Kidney tubule cell (primary cell): Measurements from ENCODE around the gene CHRNG.
"Not testable (repeated sequence)": the region's sequence is repeated elsewhere in the genome, so short reads cannot be mapped to it uniquely, and the experiment has no call there.

ENCODE experiments used
- DNase-seq: peaks from one replicate; pipeline ENCODE4 v3.0.0-alpha.2; 2018; ENCODE audit warnings: low spot score

Gene CHRNG

DNA sequence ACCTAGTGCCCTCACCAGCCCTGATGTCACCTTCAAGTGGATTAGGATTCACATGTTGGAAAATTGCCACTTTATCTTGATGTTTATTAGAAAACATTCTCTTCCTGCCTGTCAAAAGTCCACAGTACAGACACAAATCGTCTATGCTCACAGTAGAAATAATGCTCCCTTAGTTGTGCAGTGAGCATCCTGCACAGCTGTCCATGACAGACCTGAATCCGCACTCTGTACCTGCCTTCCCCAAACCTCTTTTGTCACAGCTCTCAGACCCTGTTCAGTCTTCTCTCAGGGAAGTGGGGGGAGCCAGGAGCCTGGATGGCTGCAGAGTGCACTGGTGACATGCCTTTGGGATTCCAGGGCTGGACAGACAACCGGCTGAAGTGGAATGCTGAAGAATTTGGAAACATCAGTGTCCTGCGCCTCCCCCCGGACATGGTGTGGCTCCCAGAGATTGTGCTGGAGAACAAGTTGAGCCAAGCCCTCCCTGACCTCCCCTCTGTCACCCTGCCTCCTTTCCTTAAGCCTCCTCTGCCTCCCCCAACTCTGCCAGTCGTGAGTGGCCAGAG is 11.5 kb upstream of the CHRNG start:
- no peak for DNase-seq

DNA sequence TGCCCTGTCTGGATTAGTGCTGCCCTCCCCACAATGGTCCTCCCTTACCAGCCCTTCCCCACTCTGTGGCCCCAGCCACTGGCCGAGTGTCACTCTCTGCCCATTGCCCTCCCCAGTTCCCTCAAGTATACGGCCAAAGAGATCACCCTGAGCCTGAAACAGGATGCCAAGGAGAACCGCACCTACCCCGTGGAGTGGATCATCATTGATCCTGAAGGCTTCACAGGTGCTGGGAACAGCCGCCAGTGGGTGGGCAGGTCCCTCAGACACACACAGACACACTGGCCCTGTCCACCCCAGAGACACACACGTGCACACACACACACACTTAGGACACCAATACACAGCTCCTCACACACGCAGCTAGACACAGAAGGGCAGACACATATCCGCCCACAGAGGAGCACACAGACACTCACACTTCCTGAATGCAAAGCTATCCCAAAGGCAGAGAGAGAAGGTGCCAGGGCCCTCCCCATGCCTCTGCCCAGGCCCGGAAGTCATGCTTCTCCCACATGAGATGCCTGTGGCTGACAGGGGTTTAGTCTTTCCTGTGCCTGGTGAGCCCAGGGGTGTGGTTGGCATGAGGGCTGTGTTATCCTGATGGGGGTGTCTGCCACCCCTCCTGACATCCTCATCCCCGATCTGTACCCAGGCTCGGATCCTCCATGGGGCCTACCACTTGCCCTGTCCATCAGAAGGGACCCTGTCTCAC is 10.6 kb upstream of the CHRNG start:
- DNase-seq, result no peak

DNA sequence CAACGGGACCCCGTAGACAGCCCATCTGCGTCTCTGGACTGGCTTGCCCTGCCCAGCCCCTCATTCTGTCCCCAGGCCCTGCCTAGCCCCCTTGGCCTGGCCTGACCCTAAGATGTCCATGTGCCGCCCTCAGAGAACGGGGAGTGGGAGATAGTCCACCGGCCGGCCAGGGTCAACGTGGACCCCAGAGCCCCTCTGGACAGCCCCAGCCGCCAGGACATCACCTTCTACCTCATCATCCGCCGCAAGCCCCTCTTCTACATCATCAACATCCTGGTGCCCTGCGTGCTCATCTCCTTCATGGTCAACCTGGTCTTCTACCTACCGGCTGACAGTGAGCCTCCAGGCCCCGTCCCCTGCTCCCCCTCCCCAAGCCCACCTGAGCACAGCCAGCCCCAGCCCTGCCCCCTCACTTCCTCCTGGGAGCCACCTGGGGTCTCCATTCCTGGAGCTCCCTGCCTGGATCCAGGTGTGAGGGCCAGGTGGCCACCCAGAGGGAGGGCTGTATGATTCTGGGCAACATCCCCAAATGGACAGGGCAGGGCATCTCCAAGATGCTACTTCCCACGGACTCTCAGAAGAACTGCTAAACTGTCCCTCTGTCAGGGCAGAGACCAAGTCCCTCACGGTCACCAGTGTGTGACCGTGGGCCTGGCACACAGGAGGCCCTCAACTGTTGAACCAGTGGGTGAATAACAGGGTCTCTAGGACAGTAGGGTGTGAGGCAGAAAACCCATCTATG is 9.5 kb upstream of the CHRNG start:
- DNase-seq, result no peak

DNA sequence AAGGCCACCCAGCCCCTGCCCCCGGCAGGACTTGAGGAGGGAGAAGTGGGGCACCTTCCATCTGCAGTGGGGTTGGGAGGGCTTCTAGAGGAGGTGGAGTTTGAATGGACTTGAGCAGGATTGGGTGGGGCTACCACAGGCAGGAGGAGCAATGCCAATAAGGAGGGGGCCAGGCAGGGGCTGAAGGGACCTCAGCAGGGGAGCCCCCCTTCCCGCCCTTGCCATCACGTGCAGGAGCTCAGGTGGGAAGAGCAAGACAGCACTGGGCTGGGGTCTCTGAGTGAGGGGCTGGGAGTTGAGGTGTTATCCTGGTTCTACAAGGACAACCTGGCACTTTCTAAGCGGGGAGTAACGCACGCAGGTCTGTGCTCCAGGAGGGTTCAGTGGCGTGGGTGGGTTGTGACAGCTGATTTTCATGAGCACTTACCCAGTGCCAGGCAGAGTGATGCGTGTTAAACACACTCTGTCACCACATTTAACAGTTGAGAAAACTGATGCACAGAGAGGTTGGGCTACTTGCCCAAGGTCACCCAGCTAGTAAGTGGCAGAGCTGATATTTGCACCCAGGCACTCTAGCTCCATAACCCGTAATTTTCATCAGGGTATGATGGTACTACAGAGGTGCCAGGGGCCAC is 8.7 kb upstream of the CHRNG start:
- no peak for DNase-seq

DNA sequence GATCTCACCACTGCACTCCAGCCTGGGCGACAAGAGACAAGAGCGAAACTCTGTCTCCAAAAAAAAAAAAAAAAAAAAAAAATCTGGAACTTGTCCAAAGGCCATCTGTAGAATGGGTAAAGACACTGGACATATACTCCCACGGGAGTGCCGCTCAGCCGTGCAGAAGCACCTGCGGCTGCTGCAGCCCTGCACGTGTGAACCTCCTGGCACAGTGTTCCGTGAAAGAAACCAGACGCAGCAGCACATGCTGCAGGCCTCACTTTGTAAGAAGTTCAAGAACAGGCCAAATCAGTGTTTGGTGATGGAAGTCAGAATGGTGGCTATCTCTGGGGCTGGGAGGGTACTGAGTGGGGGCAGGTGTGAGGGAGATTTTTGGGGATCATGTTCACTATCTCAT is 7.1 kb upstream of the CHRNG start:
- no peak for DNase-seq

DNA sequence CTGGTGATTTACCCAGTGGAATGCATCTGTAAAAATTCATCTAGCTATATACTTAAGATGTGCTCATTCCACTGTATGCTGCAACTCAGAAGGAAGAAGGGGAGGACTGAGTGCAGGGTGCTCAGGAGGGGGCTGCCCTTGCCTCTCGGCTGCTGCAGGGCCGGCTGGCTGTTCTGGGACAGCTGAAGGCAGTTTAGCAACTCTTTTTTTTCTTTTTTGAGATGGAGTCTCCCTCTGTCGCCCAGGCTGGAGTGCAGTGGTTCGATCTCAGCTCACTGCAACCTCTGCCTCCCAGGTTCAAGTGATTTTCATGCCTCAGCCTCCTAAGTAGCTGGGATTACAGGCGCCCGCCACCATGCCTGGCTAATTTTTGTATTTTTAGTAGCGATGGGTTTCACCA is 6.7 kb upstream of the CHRNG start:
- not testable (repeated sequence) for DNase-seq

DNA sequence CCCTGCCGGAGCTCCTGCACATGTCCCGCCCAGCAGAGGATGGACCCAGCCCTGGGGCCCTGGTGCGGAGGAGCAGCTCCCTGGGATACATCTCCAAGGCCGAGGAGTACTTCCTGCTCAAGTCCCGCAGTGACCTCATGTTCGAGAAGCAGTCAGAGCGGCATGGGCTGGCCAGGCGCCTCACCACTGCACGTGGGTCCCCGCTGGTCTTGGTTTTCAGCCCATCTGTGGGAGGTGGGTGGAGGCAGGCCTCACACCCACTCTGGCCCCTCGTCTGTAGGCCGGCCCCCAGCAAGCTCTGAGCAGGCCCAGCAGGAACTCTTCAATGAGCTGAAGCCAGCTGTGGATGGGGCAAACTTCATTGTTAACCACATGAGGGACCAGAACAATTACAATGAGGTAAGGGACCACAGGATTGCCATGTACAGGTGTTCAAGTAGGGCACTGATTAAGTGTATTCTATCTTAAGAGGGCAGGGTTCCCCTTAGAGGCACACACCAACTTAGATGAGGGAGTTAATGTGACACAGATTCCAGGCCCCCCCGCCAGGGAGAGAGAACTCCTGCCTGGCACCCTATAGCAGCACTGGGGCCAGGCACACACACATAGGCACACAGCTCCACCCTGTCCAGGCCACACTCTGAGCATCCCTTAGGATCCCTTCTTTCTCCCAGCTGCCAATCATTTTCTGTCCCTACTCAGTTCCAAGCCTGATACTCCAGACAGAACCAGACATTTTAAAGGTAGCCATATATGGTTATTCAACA is 5.4 kb upstream of the CHRNG start:
- no peak for DNase-seq

DNA sequence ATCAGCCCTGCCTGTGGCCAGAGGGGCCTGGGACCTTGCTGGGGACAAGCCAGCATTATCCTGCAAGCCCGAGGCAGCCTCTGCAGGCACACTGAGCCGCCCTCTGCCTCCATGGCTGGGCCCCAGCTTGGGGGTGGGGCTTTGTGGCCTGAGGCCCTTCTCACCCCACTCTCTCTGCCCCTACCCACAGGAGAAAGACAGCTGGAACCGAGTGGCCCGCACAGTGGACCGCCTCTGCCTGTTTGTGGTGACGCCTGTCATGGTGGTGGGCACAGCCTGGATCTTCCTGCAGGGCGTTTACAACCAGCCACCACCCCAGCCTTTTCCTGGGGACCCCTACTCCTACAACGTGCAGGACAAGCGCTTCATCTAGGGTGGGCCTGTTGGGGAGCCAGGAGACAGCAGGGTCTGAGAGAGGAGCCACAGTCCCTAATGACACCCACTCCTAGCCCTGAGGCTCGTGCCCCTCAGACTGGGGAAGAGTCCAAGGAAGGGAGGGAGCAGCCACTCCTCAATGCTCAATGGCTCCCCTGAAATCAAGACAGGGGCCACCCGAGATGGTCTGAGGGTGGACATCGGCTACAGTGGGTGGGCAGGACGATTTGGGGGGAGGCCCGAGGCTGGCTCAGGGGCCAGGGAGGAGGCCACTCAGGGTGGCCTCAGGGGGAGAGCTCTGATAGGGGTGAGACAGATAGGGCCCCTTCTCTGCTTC is 4.4 kb upstream of the CHRNG start:
- DNase-seq, result no peak

DNA sequence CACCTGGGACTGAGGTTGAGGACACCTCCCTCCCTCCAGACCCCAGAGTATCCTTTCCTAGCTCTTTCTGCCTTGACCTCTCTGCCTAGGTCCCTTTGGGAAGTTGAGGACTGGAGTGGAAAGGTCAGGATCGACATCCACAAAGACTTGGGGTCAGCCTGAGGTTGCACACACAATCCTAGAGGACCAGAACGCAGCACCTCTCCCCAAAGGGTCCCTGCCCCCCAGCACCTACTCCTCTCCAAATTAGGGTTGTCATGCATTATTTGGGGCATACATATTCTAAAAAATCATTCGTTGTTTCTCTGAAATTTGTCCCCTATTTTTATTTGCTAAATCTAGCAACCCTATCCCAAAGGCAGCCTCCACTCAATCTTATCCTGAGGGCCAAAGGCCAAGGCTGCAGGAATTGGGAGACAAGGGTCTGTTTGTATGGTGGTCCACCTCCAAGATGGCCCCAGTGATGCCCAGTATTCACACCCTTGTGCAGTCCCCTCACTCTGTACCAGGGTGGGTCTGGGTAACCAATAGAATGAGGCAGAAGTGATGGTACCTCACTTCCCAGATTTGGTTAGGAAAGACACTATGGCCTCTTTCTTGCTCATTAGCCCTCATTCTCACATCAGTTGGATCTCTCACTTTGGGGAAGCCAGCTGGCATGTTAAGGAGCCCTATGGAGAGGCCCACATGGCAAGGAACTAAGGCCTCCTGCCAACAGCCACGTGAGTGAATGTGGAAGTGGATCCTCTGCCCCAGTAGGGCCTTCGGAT is 3.5 kb upstream of the CHRNG start:
- no peak for DNase-seq

DNA sequence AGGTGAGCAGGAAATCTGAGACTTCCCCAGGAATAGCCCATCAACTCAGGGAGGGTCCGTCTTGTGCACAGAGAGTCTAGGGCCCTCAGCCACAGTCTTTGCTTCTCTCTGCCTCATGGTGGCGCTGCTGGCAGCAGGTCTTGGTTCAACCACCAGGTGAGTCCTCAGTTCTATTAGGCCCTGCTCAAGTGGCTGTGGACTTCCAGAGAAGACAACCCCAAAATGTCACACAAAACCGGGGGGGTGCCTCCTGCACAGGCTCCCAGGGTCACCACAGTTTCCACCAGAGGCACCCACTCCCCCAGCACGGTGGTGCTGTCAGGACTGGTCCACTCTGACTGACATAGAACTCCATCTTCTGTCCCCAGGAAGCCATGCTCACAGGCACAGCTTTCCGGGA is 2.4 kb upstream of the CHRNG start:
- DNase-seq, result no peak

DNA sequence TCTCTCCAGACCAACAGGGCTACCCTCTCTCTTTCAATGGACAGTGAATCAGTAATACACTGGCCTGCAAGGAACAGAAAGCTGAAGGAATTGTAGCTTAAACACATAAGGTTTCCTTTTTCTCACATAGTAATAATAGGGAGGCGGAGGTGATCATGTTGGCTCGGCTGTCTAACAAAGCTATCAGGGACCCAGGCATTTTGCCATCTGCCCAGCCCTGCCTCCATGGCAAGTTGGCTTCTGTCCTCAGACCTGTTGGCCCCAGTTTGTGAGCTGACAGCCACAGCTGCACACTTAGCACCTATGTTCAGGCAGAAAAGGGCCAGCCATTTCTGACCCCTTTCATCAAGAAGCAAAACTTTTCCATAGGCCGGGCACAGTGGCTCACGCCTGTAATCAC is 2.0 kb upstream of the CHRNG start:
- no peak for DNase-seq

DNA sequence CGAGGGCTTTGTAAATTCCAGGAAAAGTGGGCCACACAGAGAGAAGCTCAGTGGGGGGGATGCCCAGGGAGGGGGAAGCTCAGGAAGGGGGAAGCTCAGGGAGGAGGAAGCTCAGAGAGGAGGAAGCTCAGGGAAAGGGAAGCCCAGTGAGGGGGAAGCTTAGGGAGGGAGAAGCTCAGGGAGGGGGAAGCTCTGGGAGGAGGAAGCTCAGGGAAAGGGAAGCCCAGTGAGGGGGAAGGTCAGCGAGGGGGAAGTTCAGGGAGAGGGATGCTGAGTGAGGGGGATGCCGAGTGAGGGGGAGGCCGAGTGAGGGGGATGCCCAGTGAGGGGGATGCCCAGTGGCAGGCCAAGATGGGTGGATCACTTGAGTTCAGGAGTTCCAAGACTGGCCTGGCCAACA is 821 bp upstream of the CHRNG start:
- DNase-seq, result no peak

DNA sequence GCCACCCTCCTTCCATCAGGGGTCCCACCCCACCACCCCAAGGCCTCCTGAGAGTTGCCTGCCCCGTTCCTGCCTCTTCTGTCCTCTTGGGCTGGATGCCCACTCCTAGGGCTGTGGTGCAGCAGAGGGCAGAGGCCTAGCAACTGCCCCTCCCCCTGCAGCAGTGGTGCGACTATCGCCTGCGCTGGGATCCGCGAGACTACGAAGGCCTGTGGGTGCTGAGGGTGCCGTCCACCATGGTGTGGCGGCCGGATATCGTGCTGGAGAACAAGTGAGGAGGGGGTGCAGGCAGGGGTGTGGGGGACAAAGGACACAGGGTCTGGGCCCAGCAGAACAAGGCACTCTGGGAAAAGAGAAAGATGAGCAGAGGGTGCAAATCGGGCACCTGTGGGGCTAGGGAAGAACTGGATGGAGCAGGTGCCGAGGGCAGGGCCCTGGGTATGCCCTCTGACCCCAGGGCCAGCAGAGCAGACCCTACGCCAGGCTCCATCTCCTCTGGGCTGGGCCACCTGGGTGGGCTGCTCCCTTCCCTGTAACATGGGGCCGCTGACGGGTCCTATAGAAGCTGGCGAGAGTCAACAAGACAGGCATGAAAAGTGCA is 1.0 kb downstream of the CHRNG start:
- no peak for DNase-seq

DNA sequence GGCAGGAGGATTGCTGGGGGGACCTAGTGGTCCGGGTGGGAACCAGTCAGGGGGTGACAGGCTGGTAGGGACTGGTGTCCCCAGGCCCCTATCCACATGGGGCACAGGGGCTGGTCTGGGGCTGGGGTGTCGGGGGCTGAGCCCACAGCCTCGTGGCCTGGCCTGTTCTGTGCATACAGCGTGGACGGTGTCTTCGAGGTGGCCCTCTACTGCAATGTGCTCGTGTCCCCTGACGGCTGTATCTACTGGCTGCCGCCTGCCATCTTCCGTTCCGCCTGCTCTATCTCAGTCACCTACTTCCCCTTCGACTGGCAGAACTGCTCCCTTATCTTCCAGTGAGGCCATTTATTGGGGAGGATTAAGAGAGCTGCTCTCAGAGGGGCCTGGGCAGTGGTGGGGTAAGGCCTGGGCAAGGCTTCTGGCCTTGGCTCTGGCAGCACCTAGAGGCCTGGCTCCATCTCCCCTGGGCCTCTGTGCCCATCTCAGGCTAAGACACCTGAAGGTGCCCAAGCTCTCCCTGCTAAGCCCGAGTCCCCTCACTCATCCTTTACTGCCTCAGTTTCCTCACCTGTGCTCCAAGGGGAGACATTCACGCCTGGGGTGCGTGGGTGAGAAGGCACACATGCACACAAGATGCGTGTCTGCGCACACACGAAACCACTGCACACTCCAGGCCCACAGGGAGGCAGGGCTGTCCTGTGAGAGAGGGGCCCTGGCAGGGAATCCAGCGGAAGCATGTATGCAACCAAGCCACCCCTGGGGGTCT is 1.9 kb downstream of the CHRNG start:
- DNase-seq, result no peak

DNA sequence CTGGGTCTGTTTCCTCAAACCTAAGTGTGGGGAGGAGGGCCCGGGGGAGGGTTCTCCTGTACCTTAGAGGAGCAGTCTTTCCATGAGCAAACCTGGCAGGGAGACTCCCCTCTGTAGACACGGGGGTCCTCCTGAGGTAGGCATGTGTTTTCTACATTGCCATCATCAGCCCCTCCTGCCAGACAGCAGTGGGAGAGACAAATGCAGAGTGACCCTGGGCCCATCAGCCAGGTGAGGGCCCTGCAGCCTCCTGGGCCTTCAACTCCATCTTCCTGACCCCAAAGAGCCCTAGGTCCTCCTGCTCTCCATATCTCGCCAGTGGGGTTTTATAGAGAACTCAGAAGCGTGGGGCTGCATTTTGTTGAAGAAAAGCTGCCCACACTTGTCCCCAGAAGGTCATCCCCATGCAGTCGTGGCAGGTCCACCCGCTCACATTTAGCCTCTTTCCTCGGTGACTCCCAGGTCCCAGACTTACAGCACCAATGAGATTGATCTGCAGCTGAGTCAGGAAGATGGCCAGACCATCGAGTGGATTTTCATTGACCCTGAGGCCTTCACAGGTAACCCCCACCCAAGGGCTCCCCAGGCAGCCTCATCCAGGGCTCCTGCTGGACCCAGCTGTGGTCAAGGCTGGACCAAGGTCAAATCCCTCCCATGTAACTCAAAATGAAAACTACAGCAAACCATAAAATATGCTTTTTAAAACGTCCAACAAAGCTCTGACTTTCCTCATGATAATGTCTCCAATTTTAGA is 2.6 kb downstream of the CHRNG start:
- DNase-seq, result no peak

DNA sequence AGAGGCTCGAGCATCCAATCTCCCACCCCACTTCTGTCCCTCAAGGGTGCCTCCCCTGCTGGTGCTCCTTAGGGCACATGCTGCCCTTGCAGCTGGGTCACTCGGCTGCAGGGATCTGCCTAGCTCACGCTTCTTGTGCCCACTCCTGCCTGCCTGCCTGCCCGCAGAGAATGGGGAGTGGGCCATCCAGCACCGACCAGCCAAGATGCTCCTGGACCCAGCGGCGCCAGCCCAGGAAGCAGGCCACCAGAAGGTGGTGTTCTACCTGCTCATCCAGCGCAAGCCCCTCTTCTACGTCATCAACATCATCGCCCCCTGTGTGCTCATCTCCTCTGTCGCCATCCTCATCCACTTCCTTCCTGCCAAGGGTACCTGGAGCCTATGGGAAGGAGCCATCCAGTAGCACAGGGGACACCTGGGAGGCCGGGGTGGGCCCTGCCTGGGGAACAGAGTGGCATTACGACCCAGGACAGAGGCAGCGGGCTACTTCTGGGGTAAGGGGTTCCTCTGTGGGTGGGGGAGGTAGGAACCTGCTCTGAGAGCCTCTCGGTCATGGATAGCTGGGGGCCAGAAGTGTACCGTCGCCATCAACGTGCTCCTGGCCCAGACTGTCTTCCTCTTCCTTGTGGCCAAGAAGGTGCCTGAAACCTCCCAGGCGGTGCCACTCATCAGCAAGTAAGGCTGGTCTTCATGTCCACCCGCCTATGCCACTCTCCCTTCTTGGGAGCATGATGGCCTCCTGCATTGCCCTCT is 3.4 kb downstream of the CHRNG start:
- DNase-seq, result no peak

DNA sequence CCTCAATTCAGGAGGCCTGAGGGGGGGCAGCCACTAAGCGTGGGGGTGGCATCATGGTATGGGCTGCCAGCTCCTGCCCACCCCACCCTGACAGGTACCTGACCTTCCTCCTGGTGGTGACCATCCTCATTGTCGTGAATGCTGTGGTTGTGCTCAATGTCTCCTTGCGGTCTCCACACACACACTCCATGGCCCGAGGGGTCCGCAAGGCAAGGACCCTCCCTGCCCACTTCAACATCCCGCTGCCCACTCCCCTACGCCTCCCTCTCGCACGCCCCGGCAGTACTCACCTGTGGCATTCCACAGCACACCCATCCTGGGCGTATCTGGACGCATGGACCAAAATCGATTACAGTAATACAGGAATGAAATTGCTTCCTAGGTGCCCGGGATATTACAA is 4.0 kb downstream of the CHRNG start:
- DNase-seq, result no peak

DNA sequence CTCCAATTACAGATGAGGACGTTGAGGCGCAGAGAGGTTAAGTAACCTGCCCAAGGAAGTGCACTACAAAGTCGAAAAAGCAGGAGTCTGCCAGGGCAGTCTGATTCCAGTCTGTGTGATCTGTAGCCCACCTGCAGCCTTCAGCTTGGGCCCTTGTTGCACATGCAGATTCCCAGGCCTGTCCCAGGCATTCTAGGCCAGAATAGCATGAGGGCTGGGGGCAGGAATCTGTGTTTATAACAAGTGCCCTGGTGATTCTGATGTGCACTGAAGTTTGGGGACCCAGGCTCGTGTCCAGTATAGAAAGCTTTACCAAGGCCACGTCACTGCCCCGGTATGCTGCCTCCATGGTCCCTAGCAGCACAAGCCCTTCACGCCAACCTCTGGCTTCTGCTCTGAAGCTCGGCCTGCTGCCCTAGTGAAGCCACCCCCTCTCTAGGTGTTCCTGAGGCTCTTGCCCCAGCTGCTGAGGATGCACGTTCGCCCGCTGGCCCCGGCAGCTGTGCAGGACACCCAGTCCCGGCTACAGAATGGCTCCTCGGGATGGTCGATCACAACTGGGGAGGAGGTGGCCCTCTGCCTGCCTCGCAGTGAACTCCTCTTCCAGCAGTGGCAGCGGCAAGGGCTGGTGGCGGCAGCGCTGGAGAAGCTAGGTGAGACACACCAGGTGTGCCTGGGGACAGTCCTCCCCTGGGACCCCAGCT is 4.6 kb downstream of the CHRNG start:
- no peak for DNase-seq
